Neutrophil (primary cell): ENCODE results near the gene CDKAL1.

ENCODE experiments used
- H3K27ac ChIP-seq: fragments of 200-600 bp; sonication (generic); 2 replicates; pipeline ENCODE4 v1.5.1; 2016; ENCODE audit warnings: mild to moderate bottlenecking, moderate library complexity
- H3K27me3 ChIP-seq: fragments of 200-600 bp; sonication (generic); 2 replicates; pipeline ENCODE4 v1.6.0; 2016; ENCODE audit warnings: mild to moderate bottlenecking
- H3K36me3 ChIP-seq: fragments of 200-600 bp; sonication (generic); 2 replicates; pipeline ENCODE4 v1.5.1; 2017
- H3K4me1 ChIP-seq, 2 experiments: fragments of 200-600 bp in 1 of 2; sonication (generic) in 1 of 2; 1 replicate in 1 of 2; 2 replicates in 1 of 2; pipeline versions ENCODE4 v1.5.1 to v1.6.1; 2013 to 2016; ENCODE audit warnings: low read depth in 1 of 2, low read length in 1 of 2, mild to moderate bottlenecking in 1 of 2, moderate library complexity in 1 of 2; ENCODE audit not compliant: control insufficient read depth in 1 of 2, insufficient read depth in 1 of 2
- H3K4me3 ChIP-seq, 2 experiments: fragments of 200-600 bp in 1 of 2; sonication (generic) in 1 of 2; 1 replicate in 1 of 2; 2 replicates in 1 of 2; pipeline ENCODE4 v1.5.1; 2013 to 2016; ENCODE audit warnings: low read depth in 1 of 2, low read length in 1 of 2, mild to moderate bottlenecking in 1 of 2, moderate library complexity in 1 of 2
- H3K9me3 ChIP-seq: fragments of 200-600 bp; sonication (generic); 2 replicates; pipeline ENCODE4 v1.5.1; 2016
- TF ChIP-seq, protein P1 (sequence below): fragments of 200-600 bp; sonication (generic); IDR thresholded peaks from 2 replicates; pipeline ENCODE4 v1.5.1; 2016; ENCODE audit warnings: antibody characterized with exemption

Gene CDKAL1

DNA sequence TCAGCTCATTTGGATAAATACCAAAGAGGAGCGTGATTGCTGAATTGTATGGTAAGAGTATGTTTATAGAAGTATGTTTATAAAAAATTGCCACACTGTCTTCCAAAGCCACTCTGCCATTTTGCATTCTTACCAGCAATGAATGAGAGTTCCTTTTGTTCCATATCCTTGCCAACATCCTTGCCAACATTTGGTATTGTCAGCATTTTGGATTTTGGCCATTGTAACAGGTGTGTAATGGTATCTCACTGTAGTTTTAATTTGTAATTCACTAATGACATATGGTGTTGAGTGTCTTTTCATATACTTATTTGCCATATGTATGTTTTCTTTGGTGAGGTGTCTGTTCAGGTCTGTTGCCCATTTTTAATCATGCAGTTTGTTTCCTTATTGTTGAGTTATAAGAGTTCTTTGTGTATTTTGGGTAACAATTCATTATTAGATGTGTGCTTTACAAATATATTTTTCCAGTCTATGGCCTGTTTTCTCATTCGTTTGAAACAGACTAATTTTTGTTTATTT, 539.1 kb downstream of the CDKAL1 start:
- no peaks in the 10 kb centered on the region for H3K4me1 ChIP-seq
- peaks cover 8% of the 10 kb centered on the region for H3K9me3 ChIP-seq
- H3K4me3 ChIP-seq, result no peak overlapping the region
- H3K27me3 ChIP-seq, result no peaks in the 10 kb centered on the region
- TF ChIP-seq, protein P1, sequence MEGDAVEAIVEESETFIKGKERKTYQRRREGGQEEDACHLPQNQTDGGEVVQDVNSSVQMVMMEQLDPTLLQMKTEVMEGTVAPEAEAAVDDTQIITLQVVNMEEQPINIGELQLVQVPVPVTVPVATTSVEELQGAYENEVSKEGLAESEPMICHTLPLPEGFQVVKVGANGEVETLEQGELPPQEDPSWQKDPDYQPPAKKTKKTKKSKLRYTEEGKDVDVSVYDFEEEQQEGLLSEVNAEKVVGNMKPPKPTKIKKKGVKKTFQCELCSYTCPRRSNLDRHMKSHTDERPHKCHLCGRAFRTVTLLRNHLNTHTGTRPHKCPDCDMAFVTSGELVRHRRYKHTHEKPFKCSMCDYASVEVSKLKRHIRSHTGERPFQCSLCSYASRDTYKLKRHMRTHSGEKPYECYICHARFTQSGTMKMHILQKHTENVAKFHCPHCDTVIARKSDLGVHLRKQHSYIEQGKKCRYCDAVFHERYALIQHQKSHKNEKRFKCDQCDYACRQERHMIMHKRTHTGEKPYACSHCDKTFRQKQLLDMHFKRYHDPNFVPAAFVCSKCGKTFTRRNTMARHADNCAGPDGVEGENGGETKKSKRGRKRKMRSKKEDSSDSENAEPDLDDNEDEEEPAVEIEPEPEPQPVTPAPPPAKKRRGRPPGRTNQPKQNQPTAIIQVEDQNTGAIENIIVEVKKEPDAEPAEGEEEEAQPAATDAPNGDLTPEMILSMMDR, result no peak
- no peaks in the 10 kb centered on the region for H3K36me3 ChIP-seq
- H3K27ac ChIP-seq, result no peak overlapping the region

DNA sequence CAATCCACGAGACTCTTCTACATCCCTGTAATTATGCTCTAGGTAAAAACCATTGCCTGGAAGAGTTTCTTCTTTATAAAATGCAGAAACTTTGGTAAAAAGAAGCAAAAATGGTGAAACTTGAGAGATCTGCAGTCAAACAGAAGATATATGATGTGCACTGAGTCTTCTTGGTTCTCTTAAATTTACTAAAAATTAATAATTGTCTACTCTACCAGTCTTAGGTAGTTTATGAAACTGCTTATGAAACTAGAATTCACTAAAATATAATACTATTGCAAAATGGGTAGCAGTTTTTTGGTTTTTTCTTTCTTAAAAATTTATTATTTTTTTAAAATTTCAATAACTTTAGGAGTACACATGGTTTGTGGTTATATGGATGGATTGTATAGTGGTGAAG, 540.2 kb downstream of the CDKAL1 start:
- Histone ChIP-seq H3K4me3 (no peak overlapping the region), H3K27me3 (no peaks in the 10 kb centered on the region), H3K36me3 (no peaks in the 10 kb centered on the region), H3K9me3 (peaks cover 8% of the 10 kb centered on the region), H3K27ac (no peak overlapping the region), H3K4me1 (no peaks in the 10 kb centered on the region)
- TF ChIP-seq, protein P1, result no peak

DNA sequence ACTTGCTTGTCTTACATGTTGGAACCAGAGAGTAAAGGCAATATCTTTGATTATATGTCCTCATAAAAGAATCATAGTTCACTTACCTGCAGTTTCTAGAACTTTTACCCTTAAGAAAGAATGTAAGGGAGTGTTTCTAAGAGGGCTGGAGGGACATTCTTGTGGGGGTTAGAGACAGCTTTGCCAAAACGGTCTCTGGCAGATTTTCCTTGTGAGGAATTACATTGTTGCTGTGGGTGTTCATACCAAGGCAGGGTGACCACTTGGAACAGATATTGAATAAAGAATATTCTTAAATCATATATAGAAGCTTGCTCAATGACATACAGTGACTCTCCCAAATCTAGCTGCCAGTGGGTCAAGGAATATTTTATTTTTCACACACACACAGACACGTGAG, 541.7 kb downstream of the CDKAL1 start:
- no peaks in the 10 kb centered on the region for H3K27me3 ChIP-seq

DNA sequence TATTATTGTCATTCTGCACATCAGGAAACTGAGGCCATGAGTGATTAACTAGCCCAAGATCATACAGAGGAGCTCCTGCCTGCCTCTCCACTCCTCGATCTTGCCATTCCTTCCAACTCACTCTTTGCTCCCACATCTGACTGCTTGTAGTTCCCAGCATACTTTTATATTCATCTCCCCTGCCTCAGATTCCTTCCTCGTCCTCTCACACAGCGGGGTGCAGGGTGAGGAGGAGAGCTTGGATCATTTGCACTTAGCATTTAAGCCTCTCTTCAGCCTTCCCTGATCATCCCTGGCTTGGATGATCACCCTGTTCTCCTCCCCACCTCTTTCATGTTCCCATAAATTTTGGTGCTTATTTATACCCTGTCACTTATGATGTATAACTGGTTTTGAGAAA, 544.2 kb downstream of the CDKAL1 start:
- TF ChIP-seq, protein P1, result no peak
- Histone ChIP-seq H3K27me3 (no peaks in the 10 kb centered on the region), H3K9me3 (peaks cover 8% of the 10 kb centered on the region), H3K36me3 (no peaks in the 10 kb centered on the region), H3K27ac (no peak overlapping the region), H3K4me3 (no peak overlapping the region), H3K4me1 (no peaks in the 10 kb centered on the region)

More for the DNA sequence above, 541.7 kb downstream of the CDKAL1 start:
- Histone ChIP-seq H3K4me3 (no peak overlapping the region), H3K27ac (no peak overlapping the region), H3K36me3 (no peaks in the 10 kb centered on the region), H3K9me3 (peaks cover 8% of the 10 kb centered on the region), H3K4me1 (no peaks in the 10 kb centered on the region)
- TF ChIP-seq, protein P1, result no peak

DNA sequence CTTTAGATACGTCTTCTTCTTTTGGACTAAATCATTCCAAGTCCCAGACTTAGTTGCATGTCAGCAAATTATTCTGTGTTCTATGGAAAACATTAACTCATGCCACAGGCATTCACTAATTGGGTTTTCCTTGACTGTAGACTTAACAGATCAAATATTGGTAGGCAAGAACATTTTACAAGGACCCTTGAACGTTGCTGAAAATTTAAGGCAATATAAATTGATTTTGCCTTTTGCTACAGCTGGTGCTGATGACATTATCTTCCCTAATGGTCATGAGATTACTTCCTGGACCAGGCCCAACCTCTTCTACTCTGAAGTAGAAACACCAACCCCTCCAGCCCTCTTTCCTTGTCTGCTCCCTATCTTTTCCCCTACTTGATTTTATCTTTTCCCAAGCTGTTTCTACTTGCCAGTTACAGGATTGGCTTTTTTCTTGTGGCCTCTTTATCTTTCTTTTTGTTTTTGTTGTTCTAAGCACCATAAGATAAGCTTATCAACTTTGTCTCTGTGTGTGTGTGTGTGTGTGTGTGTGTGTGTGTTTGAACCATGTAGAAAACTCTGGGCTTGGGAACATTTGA, 545.3 kb downstream of the CDKAL1 start:
- TF ChIP-seq, protein P1, result no peak
- no peak overlapping the region for H3K27ac ChIP-seq
- no peak overlapping the region for H3K4me3 ChIP-seq
- H3K27me3 ChIP-seq, result no peaks in the 10 kb centered on the region
- peaks cover 8% of the 10 kb centered on the region for H3K9me3 ChIP-seq
- H3K4me1 ChIP-seq, result no peaks in the 10 kb centered on the region
- no peaks in the 10 kb centered on the region for H3K36me3 ChIP-seq
